HG03378 (cell line): ENCODE measurements around the gene LCP1.
A peak's percentile ranks its signal among the peaks of the same experiment; 100 is the strongest.
"Not testable (repeated sequence)": the region's sequence is repeated elsewhere in the genome, so short reads cannot be mapped to it uniquely, and the experiment has no call there.

Experiments used
- ATAC-seq: cut with Tn5 transposase; IDR thresholded peaks from one replicate; pipeline ENCODE4 v1.9.1; 2021; ENCODE audit warnings: mild to moderate bottlenecking, moderate library complexity; ENCODE audit not compliant: unreplicated experiment

The LCP1 gene

DNA sequence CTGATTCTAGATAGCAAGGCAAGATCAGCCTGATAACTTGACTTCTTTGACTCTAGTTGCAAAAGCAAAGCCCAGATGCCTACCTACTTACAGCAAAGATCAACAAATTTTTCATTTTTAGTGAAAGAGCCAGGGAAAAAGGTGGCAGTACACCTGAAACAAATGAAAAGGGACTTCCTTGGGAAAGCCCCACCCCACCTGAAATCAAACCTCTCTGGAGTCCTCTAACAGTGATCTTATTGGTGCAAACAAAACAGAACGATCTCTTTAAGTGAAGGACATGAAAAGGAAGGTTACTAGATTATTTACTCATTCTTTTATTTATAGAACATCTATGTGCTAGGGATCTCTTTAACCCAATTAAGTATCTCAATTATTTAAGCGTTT lies 507 bp upstream of the LCP1 start:
- peak; percentile 4 for ATAC-seq

DNA sequence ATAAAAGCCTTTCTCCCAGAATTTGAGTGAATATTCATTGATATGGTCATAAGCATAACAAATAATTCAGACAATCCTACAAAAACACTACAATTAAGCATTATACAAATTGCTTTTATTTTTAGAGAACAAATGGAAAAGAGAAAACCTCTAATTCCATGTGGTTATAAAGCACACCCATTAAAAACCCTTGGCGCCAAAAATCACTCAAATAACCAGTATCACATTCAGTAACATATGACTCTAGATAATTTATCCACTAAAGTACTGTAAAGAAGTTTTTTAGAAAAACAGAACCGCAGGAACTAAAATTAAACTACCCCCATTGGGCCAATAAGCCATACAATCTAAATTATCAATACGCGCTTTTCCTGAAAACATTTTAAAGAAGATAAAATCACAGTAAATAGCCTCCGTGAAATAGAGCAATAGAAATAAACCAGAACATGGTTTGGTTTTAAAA lies 569 bp downstream of the LCP1 start:
- no peak for ATAC-seq

- no peak for ATAC-seq
Measured at GRCh38 chr13:46179969-46180763, 1.8 kb downstream of the LCP1 start.

- ATAC-seq: no peak
Measured at GRCh38 chr13:46179491-46179908, 2.5 kb downstream of the LCP1 start.

DNA sequence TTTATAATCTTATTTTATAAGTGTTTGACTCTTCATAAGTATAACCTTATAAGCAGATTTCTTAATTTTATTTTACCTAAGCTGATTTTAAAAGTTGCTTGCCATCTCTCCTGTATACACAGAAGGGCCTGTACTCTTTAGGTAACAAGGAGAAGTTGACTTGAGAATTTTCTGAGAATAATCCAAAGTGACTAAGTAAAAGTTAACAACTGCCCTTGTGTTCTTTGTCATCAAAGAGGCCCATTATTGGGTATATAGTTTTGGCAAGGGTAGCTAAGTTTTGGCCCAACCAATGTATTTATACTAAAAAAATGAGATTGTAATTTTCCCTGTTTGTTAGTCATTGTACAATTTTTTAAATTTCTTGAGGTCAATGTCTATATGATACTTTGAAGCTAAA lies 3.2 kb downstream of the LCP1 start:
- no peak for ATAC-seq

DNA sequence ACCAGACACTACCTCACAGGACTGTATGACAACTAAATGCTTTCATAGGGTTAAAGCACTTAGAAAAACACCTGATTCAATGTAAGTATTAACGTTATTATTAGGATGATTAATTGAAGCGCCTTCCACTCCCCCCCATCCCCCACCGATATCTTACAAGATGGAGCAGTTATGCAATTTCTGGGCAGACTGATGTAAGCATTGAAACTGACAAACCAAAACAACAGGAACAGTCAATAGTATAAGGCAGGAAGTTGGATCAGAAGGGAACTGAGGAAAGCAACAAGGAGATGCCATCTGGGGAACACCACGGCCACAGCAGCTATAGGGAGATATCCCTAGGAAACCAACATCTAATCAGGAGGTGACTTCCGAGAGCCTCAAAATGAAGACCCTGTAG lies 3.8 kb downstream of the LCP1 start:
- ATAC-seq: no peak

DNA sequence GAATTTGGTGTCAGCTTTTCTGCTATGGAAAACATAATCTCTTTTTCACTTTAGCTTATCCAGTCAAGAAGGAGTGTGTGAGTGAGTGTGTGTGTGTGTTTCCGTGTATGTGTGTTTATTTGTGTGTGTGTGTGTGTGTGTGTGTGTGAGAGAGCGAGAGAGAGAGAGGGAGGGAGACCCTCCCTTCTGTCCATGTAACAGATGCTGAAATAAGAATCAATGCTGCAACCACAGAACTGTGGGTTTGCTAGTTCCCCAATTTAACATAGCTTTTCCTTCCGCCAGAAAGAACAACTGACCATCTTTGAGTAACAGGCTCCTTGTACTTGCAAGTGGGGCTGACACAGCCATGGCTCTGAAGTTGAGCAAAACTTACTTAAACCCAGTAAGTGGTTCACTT lies 5.2 kb downstream of the LCP1 start:
- ATAC-seq: peak; percentile 35

GRCh38 chr13:46173656-46174055 lies 8.3 kb downstream of the LCP1 start:
- ATAC-seq: peak; percentile 48

GRCh38 chr13:46172531-46172991 lies 9.4 kb downstream of the LCP1 start:
- ATAC-seq: no peak

DNA sequence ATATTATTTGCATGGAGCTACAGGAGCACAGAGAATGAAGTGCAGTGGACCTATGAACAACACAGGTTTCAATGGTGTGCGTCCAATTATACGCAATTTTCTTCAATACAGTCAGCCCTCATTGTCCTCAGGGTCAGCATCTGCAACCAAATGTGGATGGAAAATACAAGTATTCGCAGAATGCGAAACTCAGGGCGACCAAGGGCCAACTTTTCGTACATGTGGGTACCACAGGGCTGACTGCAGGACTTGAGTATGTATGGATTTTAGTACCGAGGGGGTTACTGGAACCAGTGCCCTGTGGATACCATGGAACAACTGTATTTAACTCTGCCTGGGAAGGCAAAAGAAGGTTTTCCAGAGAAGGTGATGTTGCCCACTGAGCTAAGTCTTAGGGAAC lies 10.2 kb downstream of the LCP1 start:
- no peak for ATAC-seq

DNA sequence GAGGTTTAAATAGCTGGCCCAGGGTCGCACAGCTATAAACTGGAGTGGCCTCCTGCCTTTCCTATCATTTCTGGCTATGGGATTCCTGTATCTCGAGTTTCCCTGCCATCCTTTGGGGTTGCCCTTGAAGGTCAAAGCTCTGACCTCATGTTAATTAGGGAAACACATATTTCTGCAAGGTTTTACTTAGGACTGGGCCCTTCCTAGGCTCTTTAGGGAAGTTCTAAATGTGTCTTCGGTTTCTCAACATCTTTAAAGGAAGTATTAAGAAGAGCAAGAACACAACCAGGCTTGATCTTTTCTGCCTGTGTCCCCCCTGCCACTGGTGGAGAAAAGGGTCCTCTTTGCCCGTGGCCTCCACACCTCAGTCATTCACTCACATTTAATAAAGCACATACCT lies 10.8 kb downstream of the LCP1 start:
- ATAC-seq: no peak

DNA sequence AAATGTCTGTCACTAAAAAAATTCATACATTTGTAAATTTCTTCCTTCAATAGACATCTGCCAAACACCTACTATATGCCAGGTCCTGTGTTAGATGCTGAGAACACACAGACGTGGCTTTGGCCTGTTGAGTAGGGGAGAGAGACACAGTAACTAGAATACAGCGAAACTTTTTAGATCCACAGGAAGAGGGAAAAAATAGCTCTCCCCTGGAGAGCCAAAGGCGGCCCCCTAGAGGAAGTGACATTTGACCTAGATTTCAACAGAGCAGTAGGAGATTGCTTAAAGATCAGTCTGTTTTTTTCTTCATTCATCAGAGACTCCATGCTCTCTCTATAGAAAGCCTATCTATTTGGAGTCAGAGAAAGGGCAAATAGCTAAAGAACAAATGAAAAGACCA lies 11.3 kb downstream of the LCP1 start:
- ATAC-seq: no peak

GRCh38 chr13:46170268-46170667 lies 11.7 kb downstream of the LCP1 start:
- ATAC-seq: no peak

- ATAC-seq: no peak
Measured at GRCh38 chr13:46169758-46170157, 12.2 kb downstream of the LCP1 start.

DNA sequence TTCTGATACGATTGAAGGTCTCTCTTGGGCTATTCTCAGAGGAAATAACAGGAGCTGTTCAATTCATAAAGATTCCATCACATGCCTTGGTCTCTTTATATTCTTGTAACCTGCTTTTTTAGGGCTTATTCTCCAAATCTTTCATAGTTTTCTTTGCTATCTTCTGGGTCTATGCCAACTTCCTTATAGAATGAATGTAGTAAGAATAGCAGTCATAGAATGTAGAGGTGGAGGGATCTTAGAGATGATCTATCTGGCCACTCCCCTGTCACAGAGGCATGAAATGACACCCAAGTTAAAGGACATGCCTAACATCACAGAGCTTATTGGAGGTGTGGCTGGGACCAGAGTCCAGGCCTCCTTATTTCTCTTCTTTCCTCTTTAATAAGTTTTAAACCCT lies 13.2 kb downstream of the LCP1 start:
- ATAC-seq: no peak

GRCh38 chr13:46168341-46168740 lies 13.6 kb downstream of the LCP1 start:
- ATAC-seq: peak; percentile 32

- no peak for ATAC-seq
Measured at GRCh38 chr13:46166947-46167610, 14.9 kb downstream of the LCP1 start.

- no peak for ATAC-seq
Measured at GRCh38 chr13:46166224-46166584, 15.8 kb downstream of the LCP1 start.

DNA sequence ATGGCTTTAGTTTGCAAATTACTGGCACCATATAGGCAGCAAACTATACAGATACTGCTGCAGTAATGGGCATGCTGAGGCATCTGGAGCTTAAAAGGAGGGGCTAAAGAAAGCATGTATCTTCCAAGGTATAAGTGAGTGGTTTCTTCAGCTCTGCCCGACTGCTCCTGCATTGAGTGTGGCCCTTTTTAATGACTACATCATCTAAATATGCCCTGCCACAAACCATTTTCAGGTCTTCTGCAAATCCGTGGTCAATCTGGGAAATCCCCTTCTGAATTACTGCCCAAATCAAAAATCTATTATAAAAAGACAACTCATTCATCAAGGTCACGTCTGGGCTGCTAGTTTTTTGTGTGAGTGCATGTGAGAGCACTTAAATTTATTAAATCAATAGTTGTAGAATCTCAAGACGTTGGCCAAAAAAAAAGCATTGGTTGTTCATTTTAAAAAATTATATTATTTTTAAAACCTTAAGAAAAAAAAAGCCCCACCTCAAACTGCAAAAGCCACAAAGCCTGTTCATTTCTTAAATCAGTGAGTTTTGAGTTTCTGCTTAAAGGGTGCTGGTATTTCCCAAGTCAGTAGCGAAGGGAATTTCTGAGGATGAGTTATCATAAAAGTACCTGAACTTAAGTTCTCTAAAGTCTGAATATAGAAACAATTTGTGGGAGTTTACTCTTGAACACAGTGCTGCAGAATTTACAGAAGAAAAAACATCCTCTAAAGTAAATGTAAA lies 16.3 kb downstream of the LCP1 start:
- peak; percentile 45 for ATAC-seq

GRCh38 chr13:46164661-46165060 lies 17.3 kb downstream of the LCP1 start:
- ATAC-seq: no peak

GRCh38 chr13:46162741-46163140 lies 19.2 kb downstream of the LCP1 start:
- ATAC-seq: not testable (repeated sequence)
